GM12878 (cell line): Measurements from ENCODE around the gene EEPD1. TPM values are rescaled to one million over a fixed set of nuclear protein-coding genes. Genes with fewer than 3 reads are reported as not detected.

Source experiments
- ATAC-seq: fragments of 200-7000 bp; cut with Tn5 transposase; 3 replicates; pipeline ENCODE4 v1.9.1; 2020; ENCODE audit warnings: mild to moderate bottlenecking, moderate library complexity
- BruUV-seq: library from RNA; stranded (reverse); fragments of 400-500 nt; replicated peaks from 2 replicates; lab custom pipeline; 2021; lab: Mats Ljungman, UMichigan
- CTCF ChIA-PET: fragments of 300-600 bp; sonication (Branson Sonifier 250); formaldehyde crosslinking; extraction: SDS; loops from one replicate; lab custom pipeline; 2021; ENCODE audit warnings: inconsistent platforms; lab: Yijun Ruan, JAX
- POLR2A ChIA-PET: fragments of 350-600 bp; formaldehyde crosslinking; extraction: SDS; loops from one replicate; lab custom pipeline; 2021; ENCODE audit warnings: inconsistent platforms; lab: Charles Lee
- RAD21 ChIA-PET: fragments of 300-600 bp; sonication (Branson Sonifier 250); formaldehyde crosslinking; loops from one replicate; lab custom pipeline; 2023; ENCODE audit warnings: antibody characterized with exemption; ENCODE audit not compliant: unreplicated experiment; lab: Charles Lee
- SMC1A ChIA-PET: fragments of 300-600 bp; sonication (Branson Sonifier 250); formaldehyde crosslinking; loops from one replicate; lab custom pipeline; 2023; ENCODE audit not compliant: unreplicated experiment, uncharacterized antibody; lab: Charles Lee
- DNase-seq: peaks from one replicate; pipeline ENCODE4 v3.0.0-alpha.2; 2011; ENCODE audit warnings: low read depth, low spot score
- FAIRE-seq: peaks from 3 replicates; lab custom pipeline; 2011; peaks lifted over from hg19 to GRCh38; lab: Jason Lieb, UNC
- H2AFZ ChIP-seq: 2 replicates; pipeline ENCODE4 v1.6.0; 2011; ENCODE audit warnings: low read depth, low read length, control low read depth; ENCODE audit not compliant: control insufficient read depth
- H3K27ac ChIP-seq: 2 replicates; pipeline ENCODE4 v1.5.1; 2011; ENCODE audit warnings: control low read depth; ENCODE audit not compliant: control insufficient read depth, insufficient read depth
- H3K27me3 ChIP-seq, 2 experiments: replicated peaks in 1 of 2; 2 replicates each; pipeline versions ENCODE4 v1.6.0 to v1.6.1; 2011; ENCODE audit warnings: low read length in 1 of 2; ENCODE audit not compliant: control insufficient read depth in 2 of 2, insufficient read depth in 2 of 2
- H3K36me3 ChIP-seq, 2 experiments: 2 replicates each; pipeline ENCODE4 v1.5.1; 2011; ENCODE audit warnings: low read length in 1 of 2; ENCODE audit not compliant: control insufficient read depth in 2 of 2, insufficient read depth in 2 of 2
- H3K4me1 ChIP-seq: 2 replicates; pipeline ENCODE4 v1.6.1; 2011; ENCODE audit warnings: mild to moderate bottlenecking, low read length, moderate library complexity, mixed read lengths; ENCODE audit not compliant: control insufficient read depth, insufficient read depth
- H3K4me2 ChIP-seq: 2 replicates; pipeline ENCODE4 v1.6.0; 2011; ENCODE audit warnings: control low read depth; ENCODE audit not compliant: control insufficient read depth, insufficient read depth
- H3K4me3 ChIP-seq: fragments of 200-600 bp; sonication (generic); 2 replicates; pipeline ENCODE4 v1.5.1; 2016
- H3K79me2 ChIP-seq: 2 replicates; pipeline ENCODE4 v1.6.0; 2011; ENCODE audit warnings: low read length; ENCODE audit not compliant: control insufficient read depth, insufficient read depth
- H3K9ac ChIP-seq: 2 replicates; pipeline ENCODE4 v1.8.0; 2011; ENCODE audit warnings: low read length, control low read depth, mixed read lengths; ENCODE audit not compliant: control insufficient read depth, insufficient read depth
- H3K9me3 ChIP-seq: replicated peaks from 3 replicates; pipeline ENCODE4 v1.5.1; 2011; ENCODE audit warnings: mild to moderate bottlenecking, low read length; ENCODE audit not compliant: control insufficient read depth, insufficient read depth
- H4K20me1 ChIP-seq: 2 replicates; pipeline ENCODE4 v1.6.0; 2011; ENCODE audit not compliant: control insufficient read depth, insufficient read depth
- BCL11A ChIP-seq: IDR thresholded peaks from 2 replicates; pipeline ENCODE4 v1.6.1; 2011; ENCODE audit warnings: low read depth, low read length
- CBFB ChIP-seq: IDR thresholded peaks from 2 replicates; pipeline ENCODE4 v1.6.1; 2016; ENCODE audit warnings: antibody characterized with exemption, low read depth
- ESRRA ChIP-seq: IDR thresholded peaks from 2 replicates; pipeline ENCODE4 v1.6.1; 2012; ENCODE audit warnings: mild to moderate bottlenecking, low read length, improper control_type of control experiment
- NFIC ChIP-seq: IDR thresholded peaks from 2 replicates; pipeline ENCODE4 v1.6.1; 2012; ENCODE audit warnings: low read depth, mild to moderate bottlenecking, inconsistent platforms, low read length, moderate library complexity
- RELA ChIP-seq: fragments of 450-650 bp; IDR thresholded peaks from 2 replicates; pipeline ENCODE4 v1.8.0; 2014; ENCODE audit warnings: borderline replicate concordance; ENCODE audit not compliant: partially characterized antibody
- RUNX3 ChIP-seq: IDR thresholded peaks from 2 replicates; pipeline ENCODE4 v1.6.1; 2012; ENCODE audit warnings: low read length, inconsistent platforms
- SUPT20H ChIP-seq: IDR thresholded peaks from 2 replicates; pipeline ENCODE4 v1.6.1; 2011; ENCODE audit warnings: low read depth, mild to moderate bottlenecking, low read length, moderate library complexity, borderline replicate concordance; ENCODE audit not compliant: control insufficient read depth
- TCF12 ChIP-seq: IDR thresholded peaks from 2 replicates; pipeline ENCODE4 v1.6.1; 2011; ENCODE audit warnings: low read depth, mild to moderate bottlenecking, low read length
- in situ Hi-C: fragments of 300-500 bp; cut with MboI; formaldehyde crosslinking; loops from 9 replicates; pipeline ENCODE4 v1.14.3; 2018; ENCODE audit warnings: mixed read lengths
- intact Hi-C: fragments of 100-400 bp; cut with micrococcal nuclease; formaldehyde crosslinking; loops from one replicate; pipeline ENCODE4 v1.14.2; 2022; ENCODE audit not compliant: unreplicated experiment
- polyA plus RNA-seq, 11 experiments: library from polyadenylated mRNA; depleted of rRNA in 4 of 11; unstranded in 6 of 11; stranded (reverse) in 5 of 11; fragments of >200 nt; fragmentation: Nextera tagmentation in 4 of 11; fragmentation: Illumina TruSeq in 1 of 11; extraction: Ambion mirVana in 4 of 11; extraction: Trizol in 1 of 11; gene quantifications; 1 replicate in 1 of 11; 2 replicates in 10 of 11; pipeline versions ENCODE4 v1.2.1 to v1.2.3, GENCODE V29; 2011 to 2016; ENCODE audit warnings: inconsistent platforms in 2 of 11, missing spikeins in 2 of 11, low read depth in 1 of 11
- total RNA-seq, 4 experiments: library from RNA; depleted of rRNA in 3 of 4; stranded (reverse); fragments of >200 nt in 3 of 4; fragmentation: Illumina TruSeq in 1 of 4; extraction: Trizol in 1 of 4; gene quantifications; 2 replicates each; pipeline versions ENCODE4 v1.2.1 to v1.2.3, GENCODE V29; 2013 to 2021
- TF ChIP-seq, protein P1 (sequence below): fragments of 450-650 bp; IDR thresholded peaks from 2 replicates; pipeline ENCODE4 v1.6.1; 2017; ENCODE audit warnings: borderline replicate concordance

EEPD1 gene
- total and polyA plus RNA-seq, 10 of the 15 experiments (the other 5 are each of a cell fraction or from before 2014, with no cell fraction given), result 0.24 to 2.8 (median 0.86) TPM; not detected in 1

DNA sequence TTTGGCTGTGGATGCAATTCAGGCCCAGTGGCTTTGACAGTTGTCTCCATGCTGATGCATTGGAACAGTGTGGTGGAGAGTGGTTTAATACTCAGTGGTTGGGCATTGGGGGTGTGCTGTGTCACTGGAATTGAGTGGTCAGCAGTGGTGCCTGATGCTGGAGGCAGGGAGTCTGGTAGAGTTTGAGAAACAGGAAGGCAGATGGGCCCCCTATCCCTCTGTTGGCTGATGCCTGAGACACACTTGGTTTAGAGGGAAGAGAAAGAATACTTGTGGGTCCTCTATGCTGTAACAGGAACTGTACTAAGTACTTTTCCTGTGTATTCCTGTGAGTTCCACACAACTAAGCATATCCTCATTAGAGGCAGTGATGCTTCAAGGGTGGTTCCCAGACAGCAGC lies 55.4 kb downstream of the EEPD1 start:
- FAIRE-seq (no peak), ATAC-seq (no peak; the same call in 2 of the 3 replicates), DNase-seq (no peak)
- RAD21 ChIA-PET, result interaction anchor here (1.3 to 1.4 kb wide), 2 partner anchors 48 to 77 kb away, joined by 3 read pairs; no protein-coding TSS in a partner anchor
- intact Hi-C loops, result no loop called here
- in situ Hi-C loops, result no loop called here
- Histone ChIP-seq H3K9ac (no peak overlapping the region), H4K20me1 (no peaks in the 10 kb centered on the region), H3K27ac (no peak overlapping the region), H2AFZ (no peak overlapping the region), H3K4me3 (no peak overlapping the region), H3K27me3 (no peaks in the 10 kb centered on the region; a peak in 1 of 4 replicates), H3K9me3 (no peaks in the 10 kb centered on the region), H3K79me2 (no peaks in the 10 kb centered on the region), H3K4me2 (no peak overlapping the region), H3K36me3 (no peaks in the 10 kb centered on the region), H3K4me1 (no peaks in the 10 kb centered on the region)
- SMC1A ChIA-PET, result interaction anchor here (1.4 kb wide), 1 partner anchor 48 kb away, joined by 3 read pairs; no protein-coding TSS in a partner anchor
- no TSS peak for BruUV-seq
- POLR2A ChIA-PET, result no interaction called here
- no peak for TF ChIP-seq NFIC
- no peak for TF ChIP-seq RUNX3
- TF ChIP-seq RELA, result no peak
- TF ChIP-seq, protein P1, sequence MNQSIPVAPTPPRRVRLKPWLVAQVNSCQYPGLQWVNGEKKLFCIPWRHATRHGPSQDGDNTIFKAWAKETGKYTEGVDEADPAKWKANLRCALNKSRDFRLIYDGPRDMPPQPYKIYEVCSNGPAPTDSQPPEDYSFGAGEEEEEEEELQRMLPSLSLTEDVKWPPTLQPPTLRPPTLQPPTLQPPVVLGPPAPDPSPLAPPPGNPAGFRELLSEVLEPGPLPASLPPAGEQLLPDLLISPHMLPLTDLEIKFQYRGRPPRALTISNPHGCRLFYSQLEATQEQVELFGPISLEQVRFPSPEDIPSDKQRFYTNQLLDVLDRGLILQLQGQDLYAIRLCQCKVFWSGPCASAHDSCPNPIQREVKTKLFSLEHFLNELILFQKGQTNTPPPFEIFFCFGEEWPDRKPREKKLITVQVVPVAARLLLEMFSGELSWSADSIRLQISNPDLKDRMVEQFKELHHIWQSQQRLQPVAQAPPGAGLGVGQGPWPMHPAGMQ, result no peak
- TF ChIP-seq TCF12, result no peak
- no peak for TF ChIP-seq CBFB
- no peak for TF ChIP-seq SUPT20H
- TF ChIP-seq BCL11A, result no peak
- no peak for TF ChIP-seq ESRRA
- CTCF ChIA-PET, result interaction anchor here (1.2 kb wide), 1 partner anchor 111 kb away, joined by 3 read pairs; no protein-coding TSS in a partner anchor
